ENCODE measurements around the gene ZNF483. TPM values are rescaled to one million over a fixed set of nuclear protein-coding genes. Genes with fewer than 3 reads are reported as not detected.
"Not testable (repeated sequence)": the region's sequence is repeated elsewhere in the genome, so short reads cannot be mapped to it uniquely, and the experiment has no call there.

Gene ZNF483
- total and polyA plus RNA-seq, 12 donors = 0.09 to 11.3 (median 6.4) TPM

GRCh38 chr9:111615928-111616327, 90.9 kb downstream of the ZNF483 start:
- H3K36me3 ChIP-seq = no peaks in the 10 kb centered on the region
- H3K4me1 ChIP-seq = no peaks in the 10 kb centered on the region
- no peaks in the 10 kb centered on the region for H3K9me3 ChIP-seq
- H3K27me3 ChIP-seq = peaks cover 0 to 16% (median 0%) of the 10 kb centered on the region in 7 donors
- ATAC-seq (no peak), DNase-seq (no peak)
- no peak for TF ChIP-seq CTCF (IDR thresholded peaks at IDR 0.05)
- no peak overlapping the region for H3K4me3 ChIP-seq
- H3K27ac ChIP-seq = no peak overlapping the region
- intact Hi-C loops (cut with DNase I) = no loop called here
- WGBS, 2 donors = 56 to 60% methylated on average over 3 of the region's 3 CpGs

- H3K9me3 ChIP-seq; ATAC-seq; H3K27ac ChIP-seq; H3K4me3 ChIP-seq; H3K27me3 ChIP-seq; H3K4me1 ChIP-seq; H3K36me3 ChIP-seq; DNase-seq; intact Hi-C loops (cut with DNase I): not testable (repeated sequence)
- WGBS, 2 donors = 93 to 96% methylated on average over 25 to 27 of the region's 29 CpGs
Observed at GRCh38 chr9:111617349-111617748, 92.4 kb downstream of the ZNF483 start.

- intact Hi-C loops (cut with DNase I) = loop anchor here in 1 of 10 donors (2.0 kb wide), 1 partner anchor 25 kb away; no protein-coding TSS in a partner anchor
- peak in 1 of 2 donors; percentile 14 for DNase-seq
- H3K27me3 ChIP-seq = no peaks in the 10 kb centered on the region
- H3K4me1 ChIP-seq = peaks cover 0 to 13% (median 0%) of the 10 kb centered on the region in 9 donors
- no peak overlapping the region for H3K27ac ChIP-seq
- no peaks in the 10 kb centered on the region for H3K36me3 ChIP-seq
- ATAC-seq = peak in 6 of 8 donors; percentile 56 to 77 (median 70)
- peak; percentile 42 to 87 (median 75) for TF ChIP-seq CTCF (IDR thresholded peaks at IDR 0.05)
- H3K9me3 ChIP-seq = no peaks in the 10 kb centered on the region
- 35 to 36% methylated on average over 2 of the region's 2 CpGs for WGBS, 2 donors
- no peak overlapping the region for H3K4me3 ChIP-seq
Observed at GRCh38 chr9:111621895-111622480, 97.0 kb downstream of the ZNF483 start.

GRCh38 chr9:111622626-111623025, 97.6 kb downstream of the ZNF483 start:
- no peak for DNase-seq
- Histone ChIP-seq H3K27ac (no peak overlapping the region), H3K27me3 (no peaks in the 10 kb centered on the region), H3K36me3 (no peaks in the 10 kb centered on the region), H3K9me3 (no peaks in the 10 kb centered on the region), H3K4me3 (no peak overlapping the region), H3K4me1 (peaks cover 0 to 13% (median 0%) of the 10 kb centered on the region in 9 donors)
- intact Hi-C loops (cut with DNase I) = loop anchor here in 1 of 10 donors (2.0 kb wide), 1 partner anchor 26 kb away; no protein-coding TSS in a partner anchor
- TF ChIP-seq CTCF (IDR thresholded peaks at IDR 0.05) = no peak
- ATAC-seq = peak in 3 of 8 donors; percentile 26 to 82 (median 50)
- 66 to 69% methylated on average over 3 of the region's 3 CpGs for WGBS, 2 donors

Other genes with a start within 250 kb of the ZNF483 start
- under 1 TPM in 2 of 10 donors, not detected in 8; 0.21 to 0.37 TPM for gene OR2K2, start 195.0 kb upstream of the ZNF483 start, total RNA-seq
- gene OR2K2, start 195.0 kb upstream of the ZNF483 start, polyA plus RNA-seq = under 1 TPM in 1 of 2 donors, not detected in 1; 0.07 TPM
- 100 to 1,000 TPM in 9 of 10 donors, 10 to 100 TPM in 1; 97.6 to 128 (median 109) TPM for gene ECPAS, start 40.8 kb upstream of the ZNF483 start, total RNA-seq
- gene ECPAS, start 40.8 kb upstream of the ZNF483 start, polyA plus RNA-seq = 10 to 100 TPM; 20.6 to 27.3 TPM
- gene PTGR1, start 74.5 kb downstream of the ZNF483 start, total RNA-seq = 10 to 100 TPM; 27.4 to 55.8 (median 44.2) TPM
- gene PTGR1, start 74.5 kb downstream of the ZNF483 start, polyA plus RNA-seq = 10 to 100 TPM; 10.4 to 22.0 TPM
- gene DNAJC25, start 106.2 kb downstream of the ZNF483 start, total RNA-seq = 1 to 10 TPM; 3.8 to 9.3 (median 4.9) TPM
- 1 to 10 TPM; 6.5 to 7.8 TPM for gene DNAJC25, start 106.2 kb downstream of the ZNF483 start, polyA plus RNA-seq
- gene GNG10, start 136.4 kb downstream of the ZNF483 start, total RNA-seq = 10 to 100 TPM; 24.5 to 34.3 (median 26.6) TPM
- 10 to 100 TPM; 25.3 to 26.3 TPM for gene GNG10, start 136.4 kb downstream of the ZNF483 start, polyA plus RNA-seq

All from heart right ventricle (tissue), 16 donors.